Erythroblast (primary cell): ENCODE results near the gene FUT3.

Experiments used
- GATA1 ChIP-seq: IDR thresholded peaks from 2 replicates; pipeline ENCODE4 v1.6.1; 2011; ENCODE audit warnings: low read depth, mild to moderate bottlenecking, control low read depth, low read length, moderate library complexity
- POLR2A ChIP-seq: IDR thresholded peaks from 2 replicates; pipeline ENCODE4 v1.6.1; 2011; ENCODE audit warnings: mild to moderate bottlenecking, low read length

GRCh38 chr19:5891938-5892771, 40.9 kb upstream of the FUT3 start:
- peak; percentile 1 for TF ChIP-seq POLR2A
- TF ChIP-seq GATA1, result no peak
